GM23338 (cell line): ENCODE results near the gene FMO1. TPM values are rescaled to one million over a fixed set of nuclear protein-coding genes. Genes with fewer than 3 reads are reported as not detected.

Experiments
- ATAC-seq: fragments of 200-7000 bp; cut with Tn5 transposase; 3 replicates; pipeline ENCODE4 v1.9.1; 2020
- DNase-seq: peaks from one replicate; pipeline ENCODE4 v3.0.0-alpha.2; 2015; ENCODE audit warnings: low spot score
- H2AFZ ChIP-seq: fragments of 200-600 bp; sonication (generic); 2 replicates; pipeline ENCODE4 v1.8.0; 2016; ENCODE audit warnings: antibody characterized with exemption, mild to moderate bottlenecking, moderate library complexity
- H3F3A ChIP-seq: fragments of 200-600 bp; sonication (generic); replicated peaks from 2 replicates; pipeline ENCODE4 v1.8.0; 2017; ENCODE audit warnings: antibody characterized with exemption, mixed run types, low read depth
- H3K27ac ChIP-seq: fragments of 200-600 bp; sonication (generic); 2 replicates; pipeline ENCODE4 v1.6.1; 2016; ENCODE audit warnings: low read depth
- H3K27me3 ChIP-seq: fragments of 200-600 bp; sonication (generic); 2 replicates; pipeline ENCODE4 v1.8.0; 2016; ENCODE audit warnings: mild to moderate bottlenecking, mixed run types, moderate library complexity; ENCODE audit not compliant: insufficient read depth
- H3K36me3 ChIP-seq: fragments of 200-600 bp; sonication (generic); 2 replicates; pipeline ENCODE4 v1.8.0; 2016; ENCODE audit warnings: mild to moderate bottlenecking; ENCODE audit not compliant: insufficient read depth
- H3K4me1 ChIP-seq: fragments of 200-600 bp; sonication (generic); 2 replicates; pipeline ENCODE4 v1.8.0; 2016; ENCODE audit warnings: mild to moderate bottlenecking, moderate library complexity; ENCODE audit not compliant: insufficient read depth
- H3K4me2 ChIP-seq: fragments of 200-600 bp; sonication (generic); 2 replicates; pipeline ENCODE4 v1.7.1; 2017; ENCODE audit warnings: mixed run types
- H3K4me3 ChIP-seq: fragments of 200-600 bp; sonication (generic); 2 replicates; pipeline ENCODE4 v1.6.1; 2016; ENCODE audit warnings: mixed run types
- H3K79me2 ChIP-seq: fragments of 200-600 bp; sonication (generic); replicated peaks from 2 replicates; pipeline ENCODE4 v1.8.0; 2017; ENCODE audit warnings: mild to moderate bottlenecking; ENCODE audit not compliant: insufficient read depth
- H3K9me2 ChIP-seq: fragments of 200-600 bp; sonication (generic); 2 replicates; pipeline ENCODE4 v1.8.0; 2017; ENCODE audit not compliant: insufficient read depth
- H4K20me1 ChIP-seq: fragments of 200-600 bp; sonication (generic); replicated peaks from 2 replicates; pipeline ENCODE4 v1.8.0; 2017; ENCODE audit warnings: mild to moderate bottlenecking; ENCODE audit not compliant: insufficient read depth
- H3K27ac Mint-ChIP-seq: 2 replicates; pipeline ENCODE4 v1.8.0; 2020; ENCODE audit warnings: inconsistent platforms, mild to moderate bottlenecking, moderate library complexity, mixed read lengths
- H3K27me3 Mint-ChIP-seq: 3 replicates; pipeline ENCODE4 v1.8.0; 2022; ENCODE audit warnings: low read depth, mild to moderate bottlenecking, moderate library complexity, mixed read lengths, inconsistent platforms; ENCODE audit not compliant: insufficient read depth, poor library complexity
- H3K36me3 Mint-ChIP-seq: 3 replicates; pipeline ENCODE4 v1.8.0; 2021; ENCODE audit warnings: low read depth, mild to moderate bottlenecking, inconsistent platforms, moderate library complexity, mixed read lengths
- H3K4me1 Mint-ChIP-seq: 3 replicates; pipeline ENCODE4 v1.8.0; 2020; ENCODE audit warnings: mild to moderate bottlenecking, inconsistent platforms, mixed read lengths
- H3K4me3 Mint-ChIP-seq: 3 replicates; pipeline ENCODE4 v1.8.0; 2021; ENCODE audit warnings: moderate library complexity, mild to moderate bottlenecking, inconsistent platforms, mixed read lengths
- H3K9me3 Mint-ChIP-seq: 3 replicates; pipeline ENCODE4 v1.8.0; 2020; ENCODE audit warnings: moderate library complexity, mild to moderate bottlenecking, inconsistent platforms, mixed read lengths
- CREB1 ChIP-seq: fragments of 250-450 bp; sonication (Bioruptor Pico); IDR thresholded peaks from 2 replicates; pipeline ENCODE4 v1.5.0; 2020; ENCODE audit warnings: low read depth, mild to moderate bottlenecking, moderate library complexity
- EZH2 ChIP-seq: fragments of 200-600 bp; sonication (generic); IDR thresholded peaks from one replicate; pipeline ENCODE4 v1.8.0; 2017; ENCODE audit warnings: antibody characterized with exemption, mild to moderate bottlenecking, low read depth; ENCODE audit not compliant: unreplicated experiment
- JUNB ChIP-seq: IDR thresholded peaks from one replicate; pipeline ENCODE4 v1.6.1; 2016; ENCODE audit warnings: antibody characterized with exemption; ENCODE audit not compliant: unreplicated experiment
- NANOG ChIP-seq: IDR thresholded peaks from 2 replicates; pipeline ENCODE4 v1.6.1; 2016; ENCODE audit warnings: antibody characterized with exemption, borderline replicate concordance
- polyA plus RNA-seq: library from polyadenylated mRNA; unstranded; fragments of >200 nt; fragmentation: Nextera tagmentation; extraction: Ambion mirVana; gene quantifications from 2 replicates; pipeline ENCODE4 v1.2.1, GENCODE V29; 2016
- total RNA-seq: library from RNA; depleted of rRNA; stranded (reverse); fragments of >200 nt; shearing (Covaris generic); gene quantifications from 2 replicates; pipeline ENCODE4 v1.2.3, GENCODE V29; 2014
- TF ChIP-seq, protein P1 (sequence below): fragments of 250-450 bp; sonication (Bioruptor Pico); IDR thresholded peaks from 2 replicates; pipeline ENCODE4 v1.5.0; 2020; ENCODE audit warnings: mild to moderate bottlenecking, moderate library complexity
- TF ChIP-seq, protein P2 (sequence below): IDR thresholded peaks from one replicate; pipeline ENCODE4 v1.6.1; 2018; ENCODE audit warnings: antibody characterized with exemption; ENCODE audit not compliant: unreplicated experiment

The FMO1 gene
- total and polyA plus RNA-seq, 2 experiments from 2014 or later = 0.19 TPM; not detected in 1

DNA sequence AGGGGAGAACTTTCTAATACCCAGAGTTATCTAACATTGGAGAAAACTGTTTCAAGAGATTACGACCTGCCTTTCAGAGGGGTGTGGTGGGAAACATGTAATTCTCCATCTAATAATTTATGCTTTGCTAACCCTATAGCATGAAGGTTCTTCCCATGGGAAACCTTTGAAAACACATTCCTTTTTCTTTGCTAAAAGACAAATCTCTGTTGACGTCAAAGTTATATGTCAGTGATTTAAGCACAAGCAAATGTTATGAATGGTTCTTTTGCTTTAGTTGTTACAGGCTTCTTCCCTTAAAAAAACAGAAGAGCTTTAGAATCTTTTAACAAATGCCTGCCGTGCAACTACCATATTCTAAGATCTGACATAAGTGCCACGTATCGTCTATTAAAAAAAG is 44.0 kb upstream of the FMO1 start:
- TF ChIP-seq, protein P1, sequence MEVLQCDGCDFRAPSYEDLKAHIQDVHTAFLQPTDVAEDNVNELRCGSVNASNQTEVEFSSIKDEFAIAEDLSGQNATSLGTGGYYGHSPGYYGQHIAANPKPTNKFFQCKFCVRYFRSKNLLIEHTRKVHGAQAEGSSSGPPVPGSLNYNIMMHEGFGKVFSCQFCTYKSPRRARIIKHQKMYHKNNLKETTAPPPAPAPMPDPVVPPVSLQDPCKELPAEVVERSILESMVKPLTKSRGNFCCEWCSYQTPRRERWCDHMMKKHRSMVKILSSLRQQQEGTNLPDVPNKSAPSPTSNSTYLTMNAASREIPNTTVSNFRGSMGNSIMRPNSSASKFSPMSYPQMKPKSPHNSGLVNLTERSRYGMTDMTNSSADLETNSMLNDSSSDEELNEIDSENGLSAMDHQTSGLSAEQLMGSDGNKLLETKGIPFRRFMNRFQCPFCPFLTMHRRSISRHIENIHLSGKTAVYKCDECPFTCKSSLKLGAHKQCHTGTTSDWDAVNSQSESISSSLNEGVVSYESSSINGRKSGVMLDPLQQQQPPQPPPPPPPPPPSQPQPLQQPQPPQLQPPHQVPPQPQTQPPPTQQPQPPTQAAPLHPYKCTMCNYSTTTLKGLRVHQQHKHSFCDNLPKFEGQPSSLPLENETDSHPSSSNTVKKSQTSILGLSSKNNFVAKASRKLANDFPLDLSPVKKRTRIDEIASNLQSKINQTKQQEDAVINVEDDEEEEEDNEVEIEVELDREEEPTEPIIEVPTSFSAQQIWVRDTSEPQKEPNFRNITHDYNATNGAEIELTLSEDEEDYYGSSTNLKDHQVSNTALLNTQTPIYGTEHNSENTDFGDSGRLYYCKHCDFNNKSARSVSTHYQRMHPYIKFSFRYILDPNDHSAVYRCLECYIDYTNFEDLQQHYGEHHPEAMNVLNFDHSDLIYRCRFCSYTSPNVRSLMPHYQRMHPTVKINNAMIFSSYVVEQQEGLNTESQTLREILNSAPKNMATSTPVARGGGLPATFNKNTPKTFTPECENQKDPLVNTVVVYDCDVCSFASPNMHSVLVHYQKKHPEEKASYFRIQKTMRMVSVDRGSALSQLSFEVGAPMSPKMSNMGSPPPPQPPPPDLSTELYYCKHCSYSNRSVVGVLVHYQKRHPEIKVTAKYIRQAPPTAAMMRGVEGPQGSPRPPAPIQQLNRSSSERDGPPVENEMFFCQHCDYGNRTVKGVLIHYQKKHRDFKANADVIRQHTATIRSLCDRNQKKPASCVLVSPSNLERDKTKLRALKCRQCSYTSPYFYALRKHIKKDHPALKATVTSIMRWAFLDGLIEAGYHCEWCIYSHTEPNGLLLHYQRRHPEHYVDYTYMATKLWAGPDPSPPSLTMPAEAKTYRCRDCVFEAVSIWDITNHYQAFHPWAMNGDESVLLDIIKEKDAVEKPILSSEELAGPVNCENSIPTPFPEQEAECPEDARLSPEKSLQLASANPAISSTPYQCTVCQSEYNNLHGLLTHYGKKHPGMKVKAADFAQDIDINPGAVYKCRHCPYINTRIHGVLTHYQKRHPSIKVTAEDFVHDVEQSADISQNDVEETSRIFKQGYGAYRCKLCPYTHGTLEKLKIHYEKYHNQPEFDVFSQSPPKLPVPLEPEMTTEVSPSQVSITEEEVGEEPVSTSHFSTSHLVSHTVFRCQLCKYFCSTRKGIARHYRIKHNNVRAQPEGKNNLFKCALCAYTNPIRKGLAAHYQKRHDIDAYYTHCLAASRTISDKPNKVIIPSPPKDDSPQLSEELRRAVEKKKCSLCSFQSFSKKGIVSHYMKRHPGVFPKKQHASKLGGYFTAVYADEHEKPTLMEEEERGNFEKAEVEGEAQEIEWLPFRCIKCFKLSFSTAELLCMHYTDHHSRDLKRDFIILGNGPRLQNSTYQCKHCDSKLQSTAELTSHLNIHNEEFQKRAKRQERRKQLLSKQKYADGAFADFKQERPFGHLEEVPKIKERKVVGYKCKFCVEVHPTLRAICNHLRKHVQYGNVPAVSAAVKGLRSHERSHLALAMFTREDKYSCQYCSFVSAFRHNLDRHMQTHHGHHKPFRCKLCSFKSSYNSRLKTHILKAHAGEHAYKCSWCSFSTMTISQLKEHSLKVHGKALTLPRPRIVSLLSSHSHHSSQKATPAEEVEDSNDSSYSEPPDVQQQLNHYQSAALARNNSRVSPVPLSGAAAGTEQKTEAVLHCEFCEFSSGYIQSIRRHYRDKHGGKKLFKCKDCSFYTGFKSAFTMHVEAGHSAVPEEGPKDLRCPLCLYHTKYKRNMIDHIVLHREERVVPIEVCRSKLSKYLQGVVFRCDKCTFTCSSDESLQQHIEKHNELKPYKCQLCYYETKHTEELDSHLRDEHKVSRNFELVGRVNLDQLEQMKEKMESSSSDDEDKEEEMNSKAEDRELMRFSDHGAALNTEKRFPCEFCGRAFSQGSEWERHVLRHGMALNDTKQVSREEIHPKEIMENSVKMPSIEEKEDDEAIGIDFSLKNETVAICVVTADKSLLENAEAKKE (CRISPR knock-in tag) = no peak
- TF ChIP-seq CREB1 (CRISPR knock-in tag) = no peak
- no peak for TF ChIP-seq JUNB
- TF ChIP-seq NANOG = no peak
- TF ChIP-seq EZH2 = no peak
- TF ChIP-seq, protein P2, sequence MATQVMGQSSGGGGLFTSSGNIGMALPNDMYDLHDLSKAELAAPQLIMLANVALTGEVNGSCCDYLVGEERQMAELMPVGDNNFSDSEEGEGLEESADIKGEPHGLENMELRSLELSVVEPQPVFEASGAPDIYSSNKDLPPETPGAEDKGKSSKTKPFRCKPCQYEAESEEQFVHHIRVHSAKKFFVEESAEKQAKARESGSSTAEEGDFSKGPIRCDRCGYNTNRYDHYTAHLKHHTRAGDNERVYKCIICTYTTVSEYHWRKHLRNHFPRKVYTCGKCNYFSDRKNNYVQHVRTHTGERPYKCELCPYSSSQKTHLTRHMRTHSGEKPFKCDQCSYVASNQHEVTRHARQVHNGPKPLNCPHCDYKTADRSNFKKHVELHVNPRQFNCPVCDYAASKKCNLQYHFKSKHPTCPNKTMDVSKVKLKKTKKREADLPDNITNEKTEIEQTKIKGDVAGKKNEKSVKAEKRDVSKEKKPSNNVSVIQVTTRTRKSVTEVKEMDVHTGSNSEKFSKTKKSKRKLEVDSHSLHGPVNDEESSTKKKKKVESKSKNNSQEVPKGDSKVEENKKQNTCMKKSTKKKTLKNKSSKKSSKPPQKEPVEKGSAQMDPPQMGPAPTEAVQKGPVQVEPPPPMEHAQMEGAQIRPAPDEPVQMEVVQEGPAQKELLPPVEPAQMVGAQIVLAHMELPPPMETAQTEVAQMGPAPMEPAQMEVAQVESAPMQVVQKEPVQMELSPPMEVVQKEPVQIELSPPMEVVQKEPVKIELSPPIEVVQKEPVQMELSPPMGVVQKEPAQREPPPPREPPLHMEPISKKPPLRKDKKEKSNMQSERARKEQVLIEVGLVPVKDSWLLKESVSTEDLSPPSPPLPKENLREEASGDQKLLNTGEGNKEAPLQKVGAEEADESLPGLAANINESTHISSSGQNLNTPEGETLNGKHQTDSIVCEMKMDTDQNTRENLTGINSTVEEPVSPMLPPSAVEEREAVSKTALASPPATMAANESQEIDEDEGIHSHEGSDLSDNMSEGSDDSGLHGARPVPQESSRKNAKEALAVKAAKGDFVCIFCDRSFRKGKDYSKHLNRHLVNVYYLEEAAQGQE = no peak
- ATAC-seq (no peak), DNase-seq (no peak)
- Histone ChIP-seq H3K4me2 (no peak overlapping the region), H3K27ac (no peak overlapping the region), H3F3A (no peaks in the 10 kb centered on the region), H3K36me3 (no peaks in the 10 kb centered on the region), H3K9me2 (peaks cover 6% of the 10 kb centered on the region; the same call in 1 of the 2 replicates), H3K4me3 (no peak overlapping the region), H3K4me1 (peaks cover 5% of the 10 kb centered on the region; the same call in 1 of the 2 replicates), H4K20me1 (no peaks in the 10 kb centered on the region), H3K79me2 (no peaks in the 10 kb centered on the region), H3K27me3 (no peaks in the 10 kb centered on the region), H2AFZ (no peak overlapping the region)
- H3K27me3 Mint-ChIP-seq = peaks cover 2% of the 10 kb centered on the region
- no peaks in the 10 kb centered on the region for H3K9me3 Mint-ChIP-seq
- H3K4me1 Mint-ChIP-seq = peaks cover 8% of the 10 kb centered on the region; the same call in 2 of the 3 replicates
- no peaks in the 10 kb centered on the region for H3K36me3 Mint-ChIP-seq
- H3K4me3 Mint-ChIP-seq = no peak overlapping the region
- no peak overlapping the region for H3K27ac Mint-ChIP-seq
